MCF 10A (cell line): ENCODE results near the gene TBC1D24. TPM values are rescaled to one million over a fixed set of nuclear protein-coding genes. Genes with fewer than 3 reads are reported as not detected.

Experiments
- BruUV-seq: library from RNA; stranded (reverse); fragments of 400-500 nt; replicated peaks from 2 replicates; lab custom pipeline; 2021; lab: Mats Ljungman, UMichigan
- CTCF ChIA-PET: fragments of 300-600 bp; sonication (Branson Sonifier 250); formaldehyde crosslinking; extraction: SDS; loops from one replicate; lab custom pipeline; 2021; ENCODE audit warnings: antibody characterized with exemption, inconsistent platforms; lab: Yijun Ruan, JAX
- POLR2A ChIA-PET: fragments of 300-600, 350-650 bp; sonication (Branson Sonifier 250); formaldehyde crosslinking; extraction: SDS; loops from one replicate; lab custom pipeline; 2020; ENCODE audit warnings: antibody characterized with exemption, inconsistent platforms; lab: Yijun Ruan, JAX
- DNase-seq: peaks from one replicate; pipeline ENCODE4 v3.0.0-alpha.2; 2018; ENCODE audit not compliant: unreplicated experiment
- H3K27ac Mint-ChIP-seq: one replicate; pipeline ENCODE4 v1.8.0; 2022; ENCODE audit warnings: mild to moderate bottlenecking, low read depth, mixed read lengths; ENCODE audit not compliant: unreplicated experiment
- H3K27me3 Mint-ChIP-seq: one replicate; pipeline ENCODE4 v1.8.0; 2022; ENCODE audit warnings: mixed read lengths; ENCODE audit not compliant: insufficient read depth, unreplicated experiment
- H3K36me3 Mint-ChIP-seq: one replicate; pipeline ENCODE4 v1.8.0; 2022; ENCODE audit warnings: mild to moderate bottlenecking, moderate library complexity, mixed read lengths; ENCODE audit not compliant: insufficient read depth, unreplicated experiment
- H3K4me1 Mint-ChIP-seq: one replicate; pipeline ENCODE4 v1.8.0; 2022; ENCODE audit warnings: mixed read lengths; ENCODE audit not compliant: insufficient read depth, unreplicated experiment
- H3K4me3 Mint-ChIP-seq: one replicate; pipeline ENCODE4 v1.8.0; 2022; ENCODE audit warnings: mild to moderate bottlenecking, moderate library complexity, mixed read lengths; ENCODE audit not compliant: unreplicated experiment
- H3K9me3 Mint-ChIP-seq: one replicate; pipeline ENCODE4 v1.8.0; 2022; ENCODE audit warnings: mixed read lengths; ENCODE audit not compliant: unreplicated experiment
- CTCF ChIP-seq: fragments of 200-600 bp; IDR thresholded peaks from one replicate; pipeline ENCODE4 v1.8.0; 2022; ENCODE audit warnings: antibody characterized with exemption, mild to moderate bottlenecking; ENCODE audit not compliant: unreplicated experiment
- intact Hi-C: fragments of 100-400 bp; cut with micrococcal nuclease; formaldehyde crosslinking; loops from 2 replicates; pipeline ENCODE4 v1.14.1; 2022
- total RNA-seq: library from RNA; stranded (reverse); gene quantifications from 2 replicates; pipeline ENCODE4 v1.2.3, GENCODE V29; 2022

Gene TBC1D24
- total RNA-seq, 1 experiment from 2014 or later = 8.1 TPM

DNA sequence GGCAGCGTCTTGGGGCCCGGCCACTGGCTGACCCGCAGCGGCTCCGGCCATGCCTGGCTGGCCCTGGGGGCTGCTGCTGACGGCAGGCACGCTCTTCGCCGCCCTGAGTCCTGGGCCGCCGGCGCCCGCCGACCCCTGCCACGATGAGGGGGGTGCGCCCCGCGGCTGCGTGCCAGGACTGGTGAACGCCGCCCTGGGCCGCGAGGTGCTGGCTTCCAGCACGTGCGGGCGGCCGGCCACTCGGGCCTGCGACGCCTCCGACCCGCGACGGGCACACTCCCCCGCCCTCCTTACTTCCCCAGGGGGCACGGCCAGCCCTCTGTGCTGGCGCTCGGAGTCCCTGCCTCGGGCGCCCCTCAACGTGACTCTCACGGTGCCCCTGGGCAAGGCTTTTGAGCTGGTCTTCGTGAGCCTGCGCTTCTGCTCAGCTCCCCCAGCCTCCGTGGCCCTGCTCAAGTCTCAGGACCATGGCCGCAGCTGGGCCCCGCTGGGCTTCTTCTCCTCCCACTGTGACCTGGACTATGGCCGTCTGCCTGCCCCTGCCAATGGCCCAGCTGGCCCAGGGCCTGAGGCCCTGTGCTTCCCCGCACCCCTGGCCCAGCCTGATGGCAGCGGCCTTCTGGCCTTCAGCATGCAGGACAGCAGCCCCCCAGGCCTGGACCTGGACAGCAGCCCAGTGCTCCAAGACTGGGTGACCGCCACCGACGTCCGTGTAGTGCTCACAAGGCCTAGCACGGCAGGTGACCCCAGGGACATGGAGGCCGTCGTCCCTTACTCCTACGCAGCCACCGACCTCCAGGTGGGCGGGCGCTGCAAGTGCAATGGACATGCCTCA, 3.1 kb upstream of the TBC1D24 start:
- no peak overlapping the region for H3K4me3 Mint-ChIP-seq
- DNase-seq = no peak
- intact Hi-C loops = no loop called here
- ChIA-PET CTCF (interaction anchor here (0.7 kb wide), 1 partner anchor 83 kb away, joined by 3 read pairs; no protein-coding TSS in a partner anchor), POLR2A (interaction anchor here (0.6 kb wide), 2 partner anchors 317 to 321 kb away, joined by 3 read pairs; no protein-coding TSS in a partner anchor)
- no peaks in the 10 kb centered on the region for H3K36me3 Mint-ChIP-seq
- H3K4me1 Mint-ChIP-seq = peaks cover 4% of the 10 kb centered on the region
- BruUV-seq = no TSS peak
- no peaks in the 10 kb centered on the region for H3K9me3 Mint-ChIP-seq
- H3K27me3 Mint-ChIP-seq = no peaks in the 10 kb centered on the region
- no peak for TF ChIP-seq CTCF
- H3K27ac Mint-ChIP-seq = no peak overlapping the region

- no peak for DNase-seq
- H3K4me3 Mint-ChIP-seq = no peak overlapping the region
- no peak overlapping the region for H3K27ac Mint-ChIP-seq
- no peaks in the 10 kb centered on the region for H3K27me3 Mint-ChIP-seq
- CTCF ChIA-PET = interaction anchor here (0.6 to 0.7 kb wide), 2 partner anchors 19 to 84 kb away, joined by 3 to 5 read pairs; no protein-coding TSS in a partner anchor
- BruUV-seq = no TSS peak
- peaks cover 5% of the 10 kb centered on the region for H3K4me1 Mint-ChIP-seq
- intact Hi-C loops = no loop called here
- no peaks in the 10 kb centered on the region for H3K9me3 Mint-ChIP-seq
- POLR2A ChIA-PET = interaction anchor here (0.6 kb wide), 1 partner anchor 322 kb away, joined by 3 read pairs; no protein-coding TSS in a partner anchor
- TF ChIP-seq CTCF = no peak
- no peaks in the 10 kb centered on the region for H3K36me3 Mint-ChIP-seq
These were observed 2.5 kb upstream of the TBC1D24 start for GRCh38 chr16:2472488-2472864.

GRCh38 chr16:2472885-2473445, 2.0 kb upstream of the TBC1D24 start:
- Mint-ChIP-seq H3K4me3 (peak overlapping the region; percentile 74), H3K4me1 (peaks cover 10% of the 10 kb centered on the region), H3K27me3 (no peaks in the 10 kb centered on the region), H3K36me3 (peaks cover 2% of the 10 kb centered on the region), H3K27ac (no peak overlapping the region), H3K9me3 (no peaks in the 10 kb centered on the region)
- CTCF ChIA-PET = interaction anchor here (0.6 to 0.7 kb wide), 2 partner anchors 19 to 85 kb away, joined by 3 to 5 read pairs; no protein-coding TSS in a partner anchor
- no peak for TF ChIP-seq CTCF
- DNase-seq = no peak
- intact Hi-C loops = no loop called here
- POLR2A ChIA-PET = interaction anchor here (2.5 kb wide), 1 partner anchor 43 kb away, joined by 7 read pairs; no protein-coding TSS in a partner anchor
- no TSS peak for BruUV-seq

- DNase-seq = no peak
- no TSS peak for BruUV-seq
- Mint-ChIP-seq H3K27me3 (no peaks in the 10 kb centered on the region), H3K27ac (no peak overlapping the region), H3K4me1 (peaks cover 15% of the 10 kb centered on the region), H3K36me3 (peaks cover 6% of the 10 kb centered on the region), H3K9me3 (no peaks in the 10 kb centered on the region), H3K4me3 (peak overlapping the region; percentile 74)
- intact Hi-C loops = no loop called here
- CTCF ChIA-PET = interaction anchor here (0.6 kb wide), 1 partner anchor 49 kb away, joined by 3 read pairs; no protein-coding TSS in a partner anchor
- no peak for TF ChIP-seq CTCF
- POLR2A ChIA-PET = interaction anchor here (0.6 to 2.5 kb wide), 3 partner anchors 14 to 707 kb away, joined by 3 to 11 read pairs (median 7); partner anchors contain the start of gene TEDC2
These were observed 1.4 kb upstream of the TBC1D24 start for GRCh38 chr16:2473446-2473926.
